Astrocyte (in vitro differentiated cells and primary cell): ENCODE measurements around the gene HOXA10. TPM values are rescaled to one million over a fixed set of nuclear protein-coding genes. Genes with fewer than 3 reads are reported as not detected.
A peak's percentile ranks its signal among the peaks of the same experiment; 100 is the strongest.

Source experiments
- DNase-seq: peaks from one replicate; pipeline ENCODE4 v3.0.0-alpha.2; 2010; ENCODE audit warnings: low read depth
- FAIRE-seq: peaks from 2 replicates; lab custom pipeline; 2011; peaks lifted over from hg19 to GRCh38; lab: Jason Lieb, UNC
- H2AFZ ChIP-seq: 2 replicates; pipeline ENCODE4 v1.6.0; 2012; ENCODE audit warnings: low read depth, low read length, inconsistent platforms
- H3K27ac ChIP-seq: 2 replicates; pipeline ENCODE4 v1.5.1; 2011; ENCODE audit warnings: low read depth, low read length, inconsistent platforms
- H3K27me3 ChIP-seq: 2 replicates; pipeline ENCODE4 v1.6.0; 2011; ENCODE audit warnings: low read length, inconsistent platforms; ENCODE audit not compliant: insufficient read depth
- H3K36me3 ChIP-seq: 2 replicates; pipeline ENCODE4 v1.5.1; 2011; ENCODE audit warnings: low read length, inconsistent platforms; ENCODE audit not compliant: insufficient read depth
- H3K4me1 ChIP-seq: 2 replicates; pipeline ENCODE4 v1.5.1; 2011; ENCODE audit warnings: low read length, inconsistent platforms; ENCODE audit not compliant: insufficient read depth
- H3K4me2 ChIP-seq: 2 replicates; pipeline ENCODE4 v1.6.0; 2012; ENCODE audit warnings: low read length, inconsistent platforms
- H3K4me3 ChIP-seq: 2 replicates; pipeline ENCODE4 v1.5.1; 2011; ENCODE audit warnings: low read depth, mild to moderate bottlenecking, low read length, inconsistent platforms; ENCODE audit not compliant: insufficient read depth
- H3K79me2 ChIP-seq: 2 replicates; pipeline ENCODE4 v1.6.0; 2012; ENCODE audit warnings: mild to moderate bottlenecking, low read length, inconsistent platforms; ENCODE audit not compliant: insufficient read depth
- H3K9ac ChIP-seq: 2 replicates; pipeline ENCODE4 v1.6.0; 2012; ENCODE audit warnings: mild to moderate bottlenecking, low read length, inconsistent platforms
- H3K9me3 ChIP-seq: 2 replicates; pipeline ENCODE4 v1.5.1; 2012; ENCODE audit warnings: low read depth, mild to moderate bottlenecking, low read length, inconsistent platforms; ENCODE audit not compliant: insufficient read depth
- H4K20me1 ChIP-seq: 2 replicates; pipeline ENCODE4 v1.6.0; 2012; ENCODE audit warnings: low read length, inconsistent platforms; ENCODE audit not compliant: insufficient read depth
- H3K27ac Mint-ChIP-seq: one replicate; pipeline ENCODE4 v1.8.0; 2021; ENCODE audit warnings: mild to moderate bottlenecking, mixed read lengths; ENCODE audit not compliant: unreplicated experiment
- H3K27me3 Mint-ChIP-seq: one replicate; pipeline ENCODE4 v1.8.0; 2021; ENCODE audit warnings: low read depth, mixed read lengths; ENCODE audit not compliant: unreplicated experiment
- H3K36me3 Mint-ChIP-seq: one replicate; pipeline ENCODE4 v1.8.0; 2021; ENCODE audit warnings: low read depth, mixed read lengths; ENCODE audit not compliant: unreplicated experiment
- H3K4me1 Mint-ChIP-seq: one replicate; pipeline ENCODE4 v1.8.0; 2021; ENCODE audit warnings: low read depth, mixed read lengths; ENCODE audit not compliant: unreplicated experiment
- H3K4me3 Mint-ChIP-seq: one replicate; pipeline ENCODE4 v1.8.0; 2021; ENCODE audit warnings: mild to moderate bottlenecking, moderate library complexity, mixed read lengths; ENCODE audit not compliant: unreplicated experiment
- H3K9me3 Mint-ChIP-seq: one replicate; pipeline ENCODE4 v1.8.0; 2021; ENCODE audit warnings: mild to moderate bottlenecking, mixed read lengths; ENCODE audit not compliant: unreplicated experiment
- EZH2 ChIP-seq: IDR thresholded peaks from 2 replicates; pipeline ENCODE4 v1.6.1; 2012; ENCODE audit warnings: mild to moderate bottlenecking, low read length, inconsistent platforms; ENCODE audit not compliant: insufficient read depth
- total RNA-seq: library from RNA; stranded (reverse); gene quantifications from 2 replicates; pipeline ENCODE4 v1.2.1, GENCODE V29; 2021
- TF ChIP-seq, protein P1 (sequence below): IDR thresholded peaks from 2 replicates; pipeline ENCODE4 v1.5.1; 2011; ENCODE audit warnings: low read depth, mild to moderate bottlenecking, inconsistent platforms, low read length, moderate library complexity; ENCODE audit not compliant: insufficient read depth

Gene HOXA10
- total RNA-seq, 1 donor from 2014 or later, result not detected

GRCh38 chr7:27154901-27155815 is 19.0 kb downstream of the HOXA10 start:
- Mint-ChIP-seq H3K36me3 (no peaks in the 10 kb centered on the region), H3K27ac (no peak overlapping the region), H3K4me1 (no peaks in the 10 kb centered on the region), H3K4me3 (no peak overlapping the region), H3K27me3 (peaks cover 84% of the 10 kb centered on the region), H3K9me3 (peaks cover 52% of the 10 kb centered on the region)
- Histone ChIP-seq H3K36me3 (no peaks in the 10 kb centered on the region), H3K27me3 (peaks cover 95% of the 10 kb centered on the region), H2AFZ (no peak overlapping the region), H3K27ac (no peak overlapping the region), H3K4me2 (no peak overlapping the region), H3K9ac (no peak overlapping the region), H3K79me2 (no peaks in the 10 kb centered on the region), H3K4me3 (no peak overlapping the region), H4K20me1 (no peaks in the 10 kb centered on the region), H3K9me3 (peaks cover 16% of the 10 kb centered on the region), H3K4me1 (peaks cover 9% of the 10 kb centered on the region)
- FAIRE-seq (no peak), DNase-seq (no peak)
- TF ChIP-seq EZH2, result peak; percentile 73
- TF ChIP-seq, protein P1, sequence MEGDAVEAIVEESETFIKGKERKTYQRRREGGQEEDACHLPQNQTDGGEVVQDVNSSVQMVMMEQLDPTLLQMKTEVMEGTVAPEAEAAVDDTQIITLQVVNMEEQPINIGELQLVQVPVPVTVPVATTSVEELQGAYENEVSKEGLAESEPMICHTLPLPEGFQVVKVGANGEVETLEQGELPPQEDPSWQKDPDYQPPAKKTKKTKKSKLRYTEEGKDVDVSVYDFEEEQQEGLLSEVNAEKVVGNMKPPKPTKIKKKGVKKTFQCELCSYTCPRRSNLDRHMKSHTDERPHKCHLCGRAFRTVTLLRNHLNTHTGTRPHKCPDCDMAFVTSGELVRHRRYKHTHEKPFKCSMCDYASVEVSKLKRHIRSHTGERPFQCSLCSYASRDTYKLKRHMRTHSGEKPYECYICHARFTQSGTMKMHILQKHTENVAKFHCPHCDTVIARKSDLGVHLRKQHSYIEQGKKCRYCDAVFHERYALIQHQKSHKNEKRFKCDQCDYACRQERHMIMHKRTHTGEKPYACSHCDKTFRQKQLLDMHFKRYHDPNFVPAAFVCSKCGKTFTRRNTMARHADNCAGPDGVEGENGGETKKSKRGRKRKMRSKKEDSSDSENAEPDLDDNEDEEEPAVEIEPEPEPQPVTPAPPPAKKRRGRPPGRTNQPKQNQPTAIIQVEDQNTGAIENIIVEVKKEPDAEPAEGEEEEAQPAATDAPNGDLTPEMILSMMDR, result no peak

GRCh38 chr7:27154369-27154768 is 19.8 kb downstream of the HOXA10 start:
- peaks cover 16% of the 10 kb centered on the region for H3K9me3 ChIP-seq
- peaks cover 84% of the 10 kb centered on the region for H3K27me3 Mint-ChIP-seq
- peaks cover 95% of the 10 kb centered on the region for H3K27me3 ChIP-seq
- no peak overlapping the region for H2AFZ ChIP-seq
- no peak overlapping the region for H3K4me2 ChIP-seq
- no peak overlapping the region for H3K9ac ChIP-seq
- no peaks in the 10 kb centered on the region for H3K79me2 ChIP-seq
- TF ChIP-seq, protein P1, result no peak
- TF ChIP-seq EZH2, result no peak
- peaks cover 9% of the 10 kb centered on the region for H3K4me1 ChIP-seq
- DNase-seq, result no peak
- no peaks in the 10 kb centered on the region for H3K36me3 Mint-ChIP-seq
- FAIRE-seq, result no peak
- H4K20me1 ChIP-seq, result no peaks in the 10 kb centered on the region
- H3K4me3 ChIP-seq, result no peak overlapping the region
- peaks cover 52% of the 10 kb centered on the region for H3K9me3 Mint-ChIP-seq
- no peak overlapping the region for H3K27ac ChIP-seq
- H3K4me3 Mint-ChIP-seq, result no peak overlapping the region
- peak overlapping the region; percentile 47 for H3K27ac Mint-ChIP-seq
- no peaks in the 10 kb centered on the region for H3K4me1 Mint-ChIP-seq
- H3K36me3 ChIP-seq, result no peaks in the 10 kb centered on the region

- H4K20me1 ChIP-seq, result no peaks in the 10 kb centered on the region
- no peaks in the 10 kb centered on the region for H3K36me3 ChIP-seq
- Mint-ChIP-seq H3K27me3 (peaks cover 83% of the 10 kb centered on the region), H3K36me3 (no peaks in the 10 kb centered on the region), H3K4me1 (no peaks in the 10 kb centered on the region), H3K9me3 (peaks cover 50% of the 10 kb centered on the region), H3K27ac (peak overlapping the region; percentile 53), H3K4me3 (no peak overlapping the region)
- TF ChIP-seq, protein P1, result no peak
- TF ChIP-seq EZH2, result no peak
- DNase-seq (no peak), FAIRE-seq (no peak)
- peaks cover 9% of the 10 kb centered on the region for H3K4me1 ChIP-seq
- H3K79me2 ChIP-seq, result no peaks in the 10 kb centered on the region
- H3K9me3 ChIP-seq, result peaks cover 19% of the 10 kb centered on the region
- no peak overlapping the region for H3K9ac ChIP-seq
- H2AFZ ChIP-seq, result no peak overlapping the region
- no peak overlapping the region for H3K4me2 ChIP-seq
- no peak overlapping the region for H3K27ac ChIP-seq
- H3K27me3 ChIP-seq, result peaks cover 95% of the 10 kb centered on the region
- H3K4me3 ChIP-seq, result no peak overlapping the region
These were observed 20.6 kb downstream of the HOXA10 start for GRCh38 chr7:27153526-27153925.
